ENCODE data around the gene ZNF607.

GRCh38 chr19:37719111-37719926 is at the start of gene ZNF607:
- TF ChIP-seq, protein P1, sequence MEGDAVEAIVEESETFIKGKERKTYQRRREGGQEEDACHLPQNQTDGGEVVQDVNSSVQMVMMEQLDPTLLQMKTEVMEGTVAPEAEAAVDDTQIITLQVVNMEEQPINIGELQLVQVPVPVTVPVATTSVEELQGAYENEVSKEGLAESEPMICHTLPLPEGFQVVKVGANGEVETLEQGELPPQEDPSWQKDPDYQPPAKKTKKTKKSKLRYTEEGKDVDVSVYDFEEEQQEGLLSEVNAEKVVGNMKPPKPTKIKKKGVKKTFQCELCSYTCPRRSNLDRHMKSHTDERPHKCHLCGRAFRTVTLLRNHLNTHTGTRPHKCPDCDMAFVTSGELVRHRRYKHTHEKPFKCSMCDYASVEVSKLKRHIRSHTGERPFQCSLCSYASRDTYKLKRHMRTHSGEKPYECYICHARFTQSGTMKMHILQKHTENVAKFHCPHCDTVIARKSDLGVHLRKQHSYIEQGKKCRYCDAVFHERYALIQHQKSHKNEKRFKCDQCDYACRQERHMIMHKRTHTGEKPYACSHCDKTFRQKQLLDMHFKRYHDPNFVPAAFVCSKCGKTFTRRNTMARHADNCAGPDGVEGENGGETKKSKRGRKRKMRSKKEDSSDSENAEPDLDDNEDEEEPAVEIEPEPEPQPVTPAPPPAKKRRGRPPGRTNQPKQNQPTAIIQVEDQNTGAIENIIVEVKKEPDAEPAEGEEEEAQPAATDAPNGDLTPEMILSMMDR (IDR thresholded peaks at IDR 0.05): peak; percentile 45 to 79 (median 60)
- TF ChIP-seq POLR2A (IDR thresholded peaks at IDR 0.05): peak in 2 of 4 donors; percentile 51 to 71

Measured in esophagus squamous epithelium (tissue), 4 donors.